NCI-H526 (cell line): ENCODE data around the gene CES3.
"Not testable (repeated sequence)": the region's sequence is repeated elsewhere in the genome, so short reads cannot be mapped to it uniquely, and the experiment has no call there.

Source experiments
- DNase-seq, 2 experiments: peaks; one replicate each; lab custom pipeline; 2025; lab: John Stamatoyannopoulos, UW

The CES3 gene

GRCh38 chr16:66970775-66971720, 10.0 kb downstream of the CES3 start:
- DNase-seq: no peak

DNA sequence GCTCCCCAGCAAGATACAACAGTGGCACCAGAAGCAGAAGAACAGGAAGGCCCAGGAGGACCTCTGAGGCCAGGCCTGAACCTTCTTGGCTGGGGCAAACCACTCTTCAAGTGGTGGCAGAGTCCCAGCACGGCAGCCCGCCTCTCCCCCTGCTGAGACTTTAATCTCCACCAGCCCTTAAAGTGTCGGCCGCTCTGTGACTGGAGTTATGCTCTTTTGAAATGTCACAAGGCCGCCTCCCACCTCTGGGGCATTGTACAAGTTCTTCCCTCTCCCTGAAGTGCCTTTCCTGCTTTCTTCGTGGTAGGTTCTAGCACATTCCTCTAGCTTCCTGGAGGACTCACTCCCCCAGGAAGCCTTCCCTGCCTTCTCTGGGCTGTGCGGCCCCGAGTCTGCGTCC, 11.9 kb downstream of the CES3 start:
- DNase-seq: no peak

DNA sequence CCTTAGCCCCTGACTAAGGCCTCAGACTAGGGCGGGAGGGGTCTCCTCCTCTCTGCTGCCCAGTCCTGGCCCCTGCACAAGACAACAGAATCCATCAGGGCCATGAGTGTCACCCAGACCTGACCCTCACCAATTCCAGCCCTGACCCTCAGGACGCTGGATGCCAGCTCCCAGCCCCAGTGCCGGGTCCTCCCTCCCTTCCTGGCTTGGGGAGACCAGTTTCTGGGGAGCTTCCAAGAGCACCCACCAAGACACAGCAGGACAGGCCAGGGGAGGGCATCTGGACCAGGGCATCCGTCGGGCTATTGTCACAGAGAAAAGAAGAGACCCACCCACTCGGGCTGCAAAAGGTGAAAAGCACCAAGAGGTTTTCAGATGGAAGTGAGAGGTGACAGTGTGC, 12.7 kb downstream of the CES3 start:
- no peak for DNase-seq

DNA sequence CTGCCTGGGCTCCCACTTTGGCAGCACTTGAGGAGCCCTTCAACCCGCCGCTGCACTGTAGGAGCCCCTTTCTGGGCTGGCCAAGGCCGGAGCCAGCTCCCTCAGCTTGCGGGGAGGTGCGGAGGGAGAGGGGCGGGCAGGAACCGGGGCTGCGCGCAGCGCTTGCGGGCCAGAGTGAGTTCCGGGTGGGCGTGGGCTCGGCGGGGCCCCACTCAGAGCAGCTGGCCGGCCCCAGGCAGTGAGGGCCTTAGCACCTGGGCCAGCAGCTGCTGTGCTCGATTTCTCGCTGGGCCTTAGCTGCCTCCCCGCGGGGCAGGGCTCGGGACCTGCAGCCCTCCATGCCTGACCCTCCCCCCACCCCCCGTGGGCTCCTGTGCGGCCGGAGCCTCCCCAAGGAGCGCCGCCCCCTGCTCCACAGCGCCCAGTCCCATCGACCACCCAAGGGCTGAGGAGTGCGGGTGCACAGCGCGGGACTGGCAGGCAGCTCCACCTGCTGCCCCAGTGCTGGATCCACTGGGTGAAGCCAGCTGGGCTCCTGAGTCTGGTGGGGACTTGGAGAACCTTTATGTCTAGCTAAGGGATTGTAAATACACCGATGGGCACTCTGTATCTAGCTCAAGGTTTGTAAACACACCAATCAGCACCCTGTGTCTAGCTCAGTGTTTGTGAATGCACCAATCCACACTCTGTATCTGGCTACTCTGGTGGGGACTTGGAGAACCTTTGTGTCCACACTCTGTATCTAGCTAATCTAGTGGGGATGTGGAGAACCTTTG, 13.3 kb downstream of the CES3 start:
- DNase-seq: not testable (repeated sequence)

DNA sequence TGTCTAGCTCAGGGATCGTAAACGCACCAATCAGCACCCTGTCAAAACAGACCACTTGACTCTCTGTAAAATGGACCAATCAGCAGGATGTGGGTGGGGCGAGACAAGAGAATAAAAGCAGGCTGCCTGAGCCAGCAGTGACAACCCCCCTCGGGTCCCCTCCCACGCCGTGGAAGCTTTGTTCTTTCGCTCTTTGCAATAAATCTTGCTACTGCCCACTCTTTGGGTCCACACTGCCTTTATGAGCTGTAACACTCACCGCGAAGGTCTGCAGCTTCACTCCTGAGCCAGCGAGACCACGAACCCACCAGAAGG, 13.8 kb downstream of the CES3 start:
- DNase-seq: not testable (repeated sequence)

GRCh38 chr16:66975302-66975893, 14.3 kb downstream of the CES3 start:
- DNase-seq: no peak

GRCh38 chr16:66976746-66977145, 15.7 kb downstream of the CES3 start:
- DNase-seq: peak; percentile 22 to 27

GRCh38 chr16:66977341-66978113, 16.5 kb downstream of the CES3 start:
- DNase-seq: peak; percentile 33 to 79

DNA sequence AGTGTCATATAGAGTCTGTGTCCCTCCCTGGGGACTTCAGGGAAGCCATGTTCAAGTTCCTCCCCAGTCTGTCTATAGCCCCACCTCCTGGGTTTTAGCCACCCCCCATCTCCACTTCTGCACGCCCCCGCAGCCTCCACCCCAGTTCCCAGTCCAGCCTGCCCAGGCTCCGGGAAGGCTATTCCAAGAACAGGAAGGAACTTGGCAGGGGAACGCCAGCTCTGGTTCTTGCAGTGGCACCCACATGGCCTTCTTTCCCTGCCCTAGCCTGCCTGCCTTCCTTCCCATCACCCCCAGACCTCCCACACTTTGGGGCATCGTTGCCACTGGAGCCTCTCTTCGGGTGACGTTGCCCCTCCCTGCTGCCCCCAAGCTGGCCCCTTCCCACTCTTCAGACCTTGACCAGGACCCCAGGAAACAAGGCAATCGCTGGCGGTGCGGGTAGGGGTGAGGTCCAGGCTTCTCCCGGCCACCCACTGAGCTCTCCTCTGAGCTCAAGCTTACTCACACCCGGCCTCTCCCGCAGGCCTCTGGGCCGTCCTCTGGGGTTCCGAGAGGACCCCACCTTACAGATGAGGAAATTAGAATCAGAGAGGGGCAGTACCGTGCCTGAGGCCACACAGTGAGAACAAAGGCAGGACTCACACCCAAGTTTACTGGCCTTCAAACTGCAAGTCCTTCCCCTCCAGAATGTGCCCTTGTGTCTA, 18.1 kb downstream of the CES3 start:
- no peak for DNase-seq

DNA sequence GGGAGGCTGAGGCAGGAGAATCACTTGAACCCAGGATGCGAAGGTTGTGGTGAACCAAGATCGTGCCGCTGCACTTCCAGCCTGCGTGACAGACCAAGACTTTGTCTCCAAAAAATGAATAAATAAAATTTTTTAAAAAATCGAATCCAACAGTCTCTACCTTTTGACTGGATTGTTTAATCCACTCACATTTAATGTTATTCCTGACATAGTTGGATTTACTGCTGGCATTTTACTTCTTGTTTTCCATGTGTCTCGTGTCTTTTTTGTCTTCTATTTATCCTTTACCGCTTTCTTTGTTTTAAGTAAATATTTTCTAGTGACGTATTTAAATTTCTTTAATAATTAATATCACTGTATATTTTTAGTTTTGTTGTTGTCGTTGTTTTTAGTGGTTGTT, 22.0 kb downstream of the CES3 start:
- no peak for DNase-seq

DNA sequence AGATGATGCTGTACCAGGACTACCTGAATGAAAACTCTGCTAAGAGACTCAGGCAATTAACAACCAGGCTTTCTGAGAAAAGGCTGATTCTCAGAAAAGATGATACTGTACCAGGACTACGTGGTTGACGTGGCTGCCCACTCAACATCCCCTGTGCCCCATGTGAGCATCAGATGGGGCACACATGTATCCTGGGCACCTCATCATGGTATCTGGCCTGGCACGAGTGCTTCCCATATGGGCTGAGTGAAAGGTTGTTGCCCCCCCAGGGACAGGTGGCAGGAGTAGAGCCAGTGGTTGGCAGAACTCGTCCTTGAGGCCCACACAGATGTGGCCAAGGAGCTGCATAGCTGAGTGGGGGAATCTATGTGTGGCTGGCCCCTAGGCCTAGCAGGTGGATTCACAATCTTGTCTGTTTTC, 23.8 kb downstream of the CES3 start:
- DNase-seq: no peak

- DNase-seq: no peak
These were observed 25.5 kb downstream of the CES3 start for GRCh38 chr16:66986559-66986958.

DNA sequence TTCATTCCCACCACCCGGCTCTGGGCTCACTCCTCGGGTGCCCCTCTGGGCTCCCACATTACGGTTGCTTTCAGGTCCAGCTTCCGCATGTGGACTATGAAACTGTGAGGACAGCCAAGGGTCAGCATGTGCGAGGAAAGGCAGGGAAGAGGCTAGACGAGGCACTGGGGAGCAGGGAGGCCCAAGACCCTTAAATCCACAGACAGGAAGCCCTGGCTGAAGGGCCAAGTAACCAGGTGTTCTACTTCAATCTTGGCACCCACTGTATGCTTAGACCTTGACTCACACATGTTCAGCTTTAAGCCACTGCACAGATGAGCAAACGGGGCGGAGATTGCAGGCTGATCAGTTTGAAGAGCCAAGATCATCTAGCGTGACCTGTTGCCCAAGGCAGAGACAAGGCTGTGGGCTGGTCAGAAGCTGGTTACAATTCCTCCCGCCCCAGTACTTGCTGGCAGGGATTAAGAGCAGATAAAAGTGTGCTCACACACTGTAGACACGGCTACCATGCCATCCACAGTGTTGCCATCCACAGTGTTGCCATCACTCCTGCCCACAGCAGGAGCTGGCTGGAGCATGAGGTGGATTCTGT, 27.2 kb downstream of the CES3 start, which contains the start of gene CES4A:
CES4A (plus strand) TSS at position 393 of the 592 bp plus-strand sequence; CDS start at position 577, 184 bp downstream.
- no peak for DNase-seq

DNA sequence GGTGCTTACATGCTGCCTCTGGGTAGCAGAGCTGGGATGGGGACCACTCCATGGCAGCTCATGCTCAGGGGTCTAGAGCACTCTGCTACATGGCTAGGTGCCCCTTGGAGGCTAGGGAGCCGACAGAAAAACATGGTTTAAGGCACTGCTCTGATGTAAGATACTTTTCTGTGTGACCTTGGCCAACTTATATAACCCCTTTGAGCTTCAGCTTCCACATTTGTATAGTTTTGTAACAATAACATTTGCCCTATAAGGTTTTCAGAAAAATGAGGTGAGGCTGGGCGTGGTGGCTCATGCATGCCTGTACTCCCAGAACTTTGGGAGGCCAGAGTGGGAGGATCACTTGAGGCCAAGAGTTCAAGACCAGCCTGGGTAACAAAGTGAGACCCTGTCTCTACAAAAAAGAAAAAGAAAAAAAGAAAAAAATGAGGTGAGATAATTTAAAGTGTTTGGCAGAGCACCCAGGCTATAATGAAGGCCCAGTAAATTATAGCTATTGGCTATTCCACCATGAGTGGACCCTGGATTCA, 30.5 kb downstream of the CES3 start:
- DNase-seq: no peak

DNA sequence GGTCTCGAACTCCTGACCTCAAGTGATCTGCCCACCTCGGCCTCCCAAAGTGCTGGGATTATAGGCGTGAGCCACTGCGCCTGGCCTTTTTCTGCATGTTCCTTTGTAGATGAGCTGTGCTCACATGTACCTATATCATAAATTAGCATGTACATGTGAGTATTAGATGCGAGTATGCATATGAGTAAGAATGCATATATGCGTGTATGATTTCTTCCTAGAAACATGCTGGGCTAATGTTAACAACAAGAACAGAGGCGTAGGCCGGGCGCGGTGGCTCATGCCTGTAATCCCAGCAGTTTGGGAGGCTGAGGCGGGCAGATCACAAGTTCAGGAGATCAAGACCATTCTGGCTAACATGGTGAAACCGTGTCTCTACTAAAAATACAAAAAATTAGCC, 32.5 kb downstream of the CES3 start:
- DNase-seq: not testable (repeated sequence)

DNA sequence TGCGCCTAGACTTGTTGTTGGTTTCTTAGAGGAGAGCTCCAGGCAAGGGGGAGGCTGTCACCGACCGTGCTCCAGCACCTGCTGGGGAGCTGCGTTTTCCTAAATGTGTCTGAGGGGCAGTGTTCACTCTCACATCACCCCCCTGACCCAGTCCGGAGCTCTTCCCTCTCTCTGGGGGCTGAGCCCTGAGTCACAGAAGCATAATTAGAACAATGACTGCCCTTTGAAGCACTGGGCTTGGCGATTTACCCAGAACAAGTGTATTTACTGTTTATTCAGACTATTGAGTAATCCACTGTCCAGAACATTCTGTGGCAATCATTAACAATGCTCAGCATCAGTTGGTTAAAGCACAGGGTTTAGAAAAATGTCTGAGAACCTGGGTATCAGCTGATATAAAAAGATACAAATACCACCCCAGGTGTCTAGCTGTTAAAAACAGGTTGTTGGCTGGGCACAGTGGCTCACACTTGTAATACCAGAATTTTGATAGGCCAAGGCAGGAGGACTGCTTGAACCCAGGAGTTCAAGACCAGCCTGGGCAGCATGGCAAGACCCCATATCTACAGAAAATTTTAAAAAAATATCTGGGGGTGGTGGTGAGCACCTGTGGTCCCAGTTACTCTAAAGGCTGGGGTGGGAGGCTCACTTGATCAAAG, 35.4 kb downstream of the CES3 start:
- no peak for DNase-seq

DNA sequence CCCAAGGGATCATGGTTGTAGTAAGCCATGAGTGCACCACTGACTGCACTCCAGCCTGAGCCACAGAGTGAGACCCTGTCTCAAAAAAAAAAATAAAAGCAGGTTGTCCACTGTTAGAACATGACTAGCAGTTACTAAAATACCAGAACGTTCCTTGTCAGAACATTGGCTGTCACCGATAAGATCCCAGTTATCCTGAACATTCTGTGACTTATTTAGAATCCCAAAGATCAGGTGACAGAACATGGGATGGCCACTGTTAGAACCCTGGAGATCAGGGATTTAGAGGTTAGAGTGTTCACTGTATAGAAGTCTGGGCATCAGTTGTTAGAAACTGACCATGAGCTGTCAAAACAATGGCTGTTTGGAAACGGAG, 35.9 kb downstream of the CES3 start:
- no peak for DNase-seq

GRCh38 chr16:67000384-67001351, 39.6 kb downstream of the CES3 start:
- DNase-seq: peak; percentile 26 to 88

- no peak for DNase-seq
These were observed 40.7 kb downstream of the CES3 start for GRCh38 chr16:67001726-67002125.
